K562 (cell line): ENCODE data around the gene DPAGT1. TPM values are rescaled to one million over a fixed set of nuclear protein-coding genes. Genes with fewer than 3 reads are reported as not detected.

Experiments used
- BACH1 ChIP-seq: fragments of 200-800 bp; sonication (Bioruptor generic); IDR thresholded peaks from 2 replicates; pipeline ENCODE4 v1.6.1; 2016; ENCODE audit warnings: missing genetic modification characterization, missing compliant biosample characterization
- CXXC5 ChIP-seq: fragments of 250-450 bp; sonication (Bioruptor Pico); IDR thresholded peaks from 2 replicates; pipeline ENCODE4 v1.8.0; 2022; ENCODE audit warnings: inconsistent platforms, mild to moderate bottlenecking, moderate library complexity
- ESRRB ChIP-seq: fragments of 250-450 bp; sonication (Bioruptor Pico); IDR thresholded peaks from 2 replicates; pipeline ENCODE4 v1.5.0; 2020; ENCODE audit warnings: mild to moderate bottlenecking, moderate library complexity, borderline replicate concordance
- FOXJ3 ChIP-seq: sonication (generic); formaldehyde crosslinking; IDR thresholded peaks from 2 replicates; pipeline ENCODE4 v1.4.0; 2020; ENCODE audit warnings: mild to moderate bottlenecking, missing genetic modification reagents
- HIVEP1 ChIP-seq: fragments of 250-450 bp; sonication (Bioruptor Pico); IDR thresholded peaks from 2 replicates; pipeline ENCODE4 v1.4.0; 2020; ENCODE audit warnings: mild to moderate bottlenecking
- MCM2 ChIP-seq: fragments of 450-650 bp; IDR thresholded peaks from 2 replicates; pipeline ENCODE4 v1.6.1; 2017; ENCODE audit warnings: low read depth, mild to moderate bottlenecking
- MITF ChIP-seq: IDR thresholded peaks from 2 replicates; pipeline ENCODE4 v1.6.1; 2014; ENCODE audit warnings: antibody characterized with exemption
- OTX1 ChIP-seq: fragments of 450-650 bp; formaldehyde crosslinking; IDR thresholded peaks from 2 replicates; pipeline ENCODE4 v1.4.0; 2022; ENCODE audit warnings: mild to moderate bottlenecking
- PHB ChIP-seq: fragments of 250-450 bp; sonication (Bioruptor Pico); IDR thresholded peaks from 2 replicates; pipeline ENCODE4 v1.5.0; 2021
- PTRF ChIP-seq: fragments of 450-650 bp; IDR thresholded peaks from 2 replicates; pipeline ENCODE4 v1.6.1; 2016; ENCODE audit warnings: mild to moderate bottlenecking, missing genetic modification characterization, missing compliant biosample characterization
- SOX6 ChIP-seq: fragments of 450-650 bp; IDR thresholded peaks from 2 replicates; pipeline ENCODE4 v1.6.1; 2014; ENCODE audit warnings: mild to moderate bottlenecking
- TAL1 ChIP-seq: fragments of 450-650 bp; IDR thresholded peaks from 2 replicates; pipeline ENCODE4 v1.6.1; 2016; ENCODE audit warnings: mild to moderate bottlenecking
- VEZF1 ChIP-seq: fragments of 200-800 bp; sonication (Bioruptor generic); IDR thresholded peaks from 2 replicates; pipeline ENCODE4 v1.6.1; 2017; ENCODE audit warnings: missing genetic modification characterization, missing compliant biosample characterization
- XRCC5 ChIP-seq: fragments of 200-400 bp; formaldehyde crosslinking; IDR thresholded peaks from 2 replicates; pipeline ENCODE4 v1.6.1; 2017; ENCODE audit warnings: low read depth, mild to moderate bottlenecking, low read length
- ZBTB11 ChIP-seq, 3 experiments: fragments of 200-800 bp in 1 of 3; fragments of 250-450 bp in 1 of 3; fragments of 450-650 bp in 1 of 3; sonication (Bioruptor Pico) in 1 of 3; sonication (Bioruptor generic) in 1 of 3; formaldehyde crosslinking in 1 of 3; IDR thresholded peaks; 2 replicates each; pipeline versions ENCODE4 v1.6.1 to v1.8.0; 2016 to 2022; ENCODE audit warnings: mild to moderate bottlenecking in 2 of 3, missing genetic modification characterization in 2 of 3, missing compliant biosample characterization in 1 of 3, moderate library complexity in 1 of 3
- ZNF561 ChIP-seq: fragments of 450-650 bp; formaldehyde crosslinking; conservative IDR thresholded peaks from 2 replicates; pipeline ENCODE4 v1.4.0; 2020; ENCODE audit warnings: mild to moderate bottlenecking, moderate library complexity
- polyA plus RNA-seq, 8 experiments: library from polyadenylated mRNA; depleted of rRNA in 4 of 8; stranded (reverse) in 5 of 8; unstranded in 3 of 8; fragments of >200 nt; fragmentation: Nextera tagmentation in 2 of 8; fragmentation: Illumina TruSeq in 1 of 8; extraction: Ambion mirVana in 2 of 8; extraction: Trizol in 1 of 8; gene quantifications; 2 replicates each; pipeline versions ENCODE4 v1.2.1 to v1.2.3, GENCODE V29; 2011 to 2014; ENCODE audit warnings: inconsistent platforms in 1 of 8, missing spikeins in 1 of 8
- total RNA-seq, 7 experiments: library from RNA; depleted of rRNA in 6 of 7; stranded (reverse); fragments of >200 nt in 6 of 7; fragmentation: Illumina TruSeq in 2 of 7; extraction: Trizol in 2 of 7; gene quantifications; 2 replicates each; pipeline versions ENCODE4 v1.2.1 to v1.2.3, GENCODE V29; 2011 to 2021; ENCODE audit warnings: low replicate concordance in 1 of 7

The DPAGT1 gene
- total and polyA plus RNA-seq, 9 of the 15 experiments (the other 6 are each of a cell fraction or from before 2014, with no cell fraction given) = 29.9 to 135 (median 85.0) TPM

GRCh38 chr11:119101759-119102423, at the start of gene DPAGT1 (continued):
- TF ChIP-seq PHB (CRISPR knock-in tag) (no peak), OTX1 (CRISPR knock-in tag) (0 out of 2 replicates have a peak, but pooled peaks have one; percentile 36), FOXJ3 (CRISPR knock-in tag) (no peak), PTRF (0 out of 2 replicates have a peak, but pooled peaks have one; percentile 39), BACH1 (tag) (peak; percentile 63; the same call in 1 of the 2 replicates), VEZF1 (CRISPR knock-in tag) (peak; percentile 77), ZNF561 (CRISPR knock-in tag) (no peak), ESRRB (CRISPR knock-in tag) (no peak), HIVEP1 (CRISPR knock-in tag) (0 out of 2 replicates have a peak, but pooled peaks have one; percentile 40), MCM2 (no peak), TAL1 (peak; percentile 3; the same call in 1 of the 2 replicates), MITF (no peak), CXXC5 (CRISPR knock-in tag) (peak; percentile 70), SOX6 (no peak), XRCC5 (peak; percentile 67; the same call in 1 of the 2 replicates), ZBTB11 (CRISPR knock-in tag; IDR thresholded peaks at IDR 0.05) (peak; percentile 92 to 99 (median 98))
